HEK293 (cell line): ENCODE results near the gene ELAVL1.

Source experiments
- CTCF ChIA-PET: fragments of 350-600 bp; formaldehyde crosslinking; extraction: SDS; loops from one replicate; lab custom pipeline; 2021; ENCODE audit warnings: antibody characterized with exemption; lab: Yijun Ruan, JAX
- POLR2A ChIA-PET: fragments of 300-600 bp; formaldehyde crosslinking; extraction: SDS; loops from one replicate; lab custom pipeline; 2020; ENCODE audit warnings: antibody characterized with exemption, inconsistent platforms; lab: Yijun Ruan, JAX
- H3K27ac ChIP-seq: fragments of 200-500 bp; sonication (Bioruptor generic); 2 replicates; pipeline ENCODE4 v1.5.1; 2014; ENCODE audit warnings: low read depth, low read length, control low read depth, inconsistent platforms; ENCODE audit errors: extremely low read depth
- H3K36me3 ChIP-seq, 2 experiments: fragments of 200-500 bp in 1 of 2; sonication (Bioruptor generic) in 1 of 2; 1 replicate in 1 of 2; 2 replicates in 1 of 2; pipeline ENCODE4 v1.5.1; 2014 to 2017; ENCODE audit warnings: inconsistent platforms in 2 of 2, low read length in 2 of 2; ENCODE audit not compliant: control insufficient read depth in 2 of 2, insufficient read depth in 1 of 2
- H3K4me1 ChIP-seq: fragments of 200-500 bp; sonication (Bioruptor generic); 2 replicates; pipeline ENCODE4 v1.5.1; 2014; ENCODE audit warnings: mild to moderate bottlenecking, low read length, inconsistent platforms; ENCODE audit not compliant: control insufficient read depth, insufficient read depth
- H3K4me3 ChIP-seq: 2 replicates; pipeline ENCODE4 v1.5.1; 2011; ENCODE audit warnings: low read depth, mild to moderate bottlenecking, control low read depth, low read length, moderate library complexity
- H3K9me3 ChIP-seq: fragments of 200-500 bp; sonication (Bioruptor generic); 2 replicates; pipeline ENCODE4 v1.5.1; 2014; ENCODE audit warnings: low read depth, low read length, inconsistent platforms; ENCODE audit not compliant: control insufficient read depth, insufficient read depth
- FEZF1 ChIP-seq: fragments of 450-650 bp; formaldehyde crosslinking; IDR thresholded peaks from 2 replicates; pipeline ENCODE4 v1.5.1; 2016; ENCODE audit warnings: missing biosample characterization, missing genetic modification characterization
- GLIS1 ChIP-seq: fragments of 450-650 bp; formaldehyde crosslinking; IDR thresholded peaks from 2 replicates; pipeline ENCODE4 v1.5.1; 2016; ENCODE audit warnings: missing biosample characterization, missing genetic modification characterization
- HOXD13 ChIP-seq: sonication (generic); formaldehyde crosslinking; IDR thresholded peaks from 2 replicates; pipeline ENCODE4 v1.8.0; 2022; ENCODE audit warnings: missing genetic modification reagents, borderline replicate concordance
- WT1 ChIP-seq: fragments of 450-650 bp; formaldehyde crosslinking; IDR thresholded peaks from 2 replicates; pipeline ENCODE4 v1.5.1; 2016; ENCODE audit warnings: missing biosample characterization, missing genetic modification characterization
- ZBTB7A ChIP-seq: fragments of 450-650 bp; formaldehyde crosslinking; IDR thresholded peaks from 2 replicates; pipeline ENCODE4 v1.5.1; 2016; ENCODE audit warnings: low read depth, missing biosample characterization, missing genetic modification characterization
- ZNF114 ChIP-seq: fragments of 450-650 bp; formaldehyde crosslinking; IDR thresholded peaks from 2 replicates; pipeline ENCODE4 v1.5.0; 2017; ENCODE audit warnings: missing biosample characterization, missing genetic modification characterization
- ZNF133 ChIP-seq: fragments of 450-650 bp; formaldehyde crosslinking; IDR thresholded peaks from 2 replicates; pipeline ENCODE4 v1.5.1; 2016; ENCODE audit warnings: missing biosample characterization, missing genetic modification characterization
- ZNF148 ChIP-seq: fragments of 450-650 bp; formaldehyde crosslinking; IDR thresholded peaks from 2 replicates; pipeline ENCODE4 v1.5.0; 2017; ENCODE audit warnings: missing biosample characterization, missing genetic modification characterization, borderline replicate concordance
- ZNF280C ChIP-seq: fragments of 450-650 bp; formaldehyde crosslinking; IDR thresholded peaks from 2 replicates; pipeline ENCODE4 v1.5.1; 2016; ENCODE audit warnings: missing biosample characterization, missing genetic modification characterization
- ZNF302 ChIP-seq: fragments of 450-650 bp; formaldehyde crosslinking; IDR thresholded peaks from 2 replicates; pipeline ENCODE4 v1.5.1; 2016; ENCODE audit warnings: missing biosample characterization, missing genetic modification characterization, low read depth
- ZNF350 ChIP-seq: fragments of 450-650 bp; formaldehyde crosslinking; IDR thresholded peaks from 2 replicates; pipeline ENCODE4 v1.5.0; 2017; ENCODE audit warnings: missing biosample characterization, mild to moderate bottlenecking, missing genetic modification characterization
- ZNF362 ChIP-seq: fragments of 450-650 bp; formaldehyde crosslinking; IDR thresholded peaks from 2 replicates; pipeline ENCODE4 v1.5.1; 2016; ENCODE audit warnings: missing biosample characterization, missing genetic modification characterization
- ZNF366 ChIP-seq: fragments of 450-650 bp; formaldehyde crosslinking; conservative IDR thresholded peaks from 2 replicates; pipeline ENCODE4 v1.5.1; 2016; ENCODE audit warnings: missing biosample characterization, missing genetic modification characterization
- ZNF600 ChIP-seq: fragments of 450-650 bp; formaldehyde crosslinking; IDR thresholded peaks from 2 replicates; pipeline ENCODE4 v1.5.1; 2016; ENCODE audit warnings: missing biosample characterization, missing genetic modification characterization
- ZNF658 ChIP-seq: fragments of 450-650 bp; formaldehyde crosslinking; IDR thresholded peaks from 2 replicates; pipeline ENCODE4; 2016; ENCODE audit warnings: missing biosample characterization, missing genetic modification characterization
- TF ChIP-seq, protein P1 (sequence below): fragments of 450-650 bp; formaldehyde crosslinking; IDR thresholded peaks from 2 replicates; pipeline ENCODE4; 2016; ENCODE audit warnings: missing biosample characterization, missing genetic modification characterization
- TF ChIP-seq, protein P2 (sequence below): fragments of 450-650 bp; IDR thresholded peaks from 2 replicates; pipeline ENCODE4 v1.5.1; 2018; ENCODE audit warnings: missing biosample characterization, missing genetic modification characterization
- TF ChIP-seq, protein P3 (sequence below): IDR thresholded peaks from 2 replicates; pipeline ENCODE4 v1.6.1; 2011; ENCODE audit warnings: mild to moderate bottlenecking, low read depth, low read length, borderline replicate concordance

The ELAVL1 gene

DNA sequence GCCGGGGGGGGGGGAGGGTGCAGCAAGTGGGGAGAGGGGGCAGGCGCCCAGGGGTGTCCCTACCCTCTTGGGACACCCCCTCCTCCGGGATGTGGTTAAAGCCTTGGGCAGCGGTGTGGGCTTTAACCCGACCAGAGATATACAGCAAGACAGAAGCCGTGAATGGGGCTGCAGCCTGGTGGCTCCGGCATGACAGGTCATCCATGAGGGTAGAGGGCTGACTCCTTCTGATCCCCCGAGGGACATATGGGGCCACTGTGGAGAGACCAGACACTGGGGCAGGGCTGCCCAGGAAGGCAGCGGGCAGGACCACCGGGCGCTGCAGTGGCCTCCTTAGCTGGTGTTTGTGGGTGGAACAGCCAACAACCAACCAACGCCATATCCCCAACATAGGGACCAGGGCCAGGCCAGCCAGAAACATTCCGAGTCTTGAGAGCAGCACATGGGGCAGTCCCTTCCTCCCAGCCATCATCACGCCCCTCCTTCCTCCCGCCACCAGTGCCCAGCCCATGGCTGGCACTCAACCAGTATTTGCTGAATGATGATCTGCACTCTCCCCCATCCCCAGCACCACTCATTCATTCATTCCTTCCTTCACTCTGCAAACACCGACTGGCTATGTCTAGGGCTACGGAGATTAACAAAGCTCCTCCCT is 18.2 kb downstream of the ELAVL1 start (continued):
- TF ChIP-seq ZNF362 (tag by site-specific recombination) (no peak), ZNF280C (no peak), ZNF114 (tag by site-specific recombination) (no peak), ZBTB7A (tag by site-specific recombination) (no peak), FEZF1 (tag by site-specific recombination) (no peak)
- TF ChIP-seq, protein P1, sequence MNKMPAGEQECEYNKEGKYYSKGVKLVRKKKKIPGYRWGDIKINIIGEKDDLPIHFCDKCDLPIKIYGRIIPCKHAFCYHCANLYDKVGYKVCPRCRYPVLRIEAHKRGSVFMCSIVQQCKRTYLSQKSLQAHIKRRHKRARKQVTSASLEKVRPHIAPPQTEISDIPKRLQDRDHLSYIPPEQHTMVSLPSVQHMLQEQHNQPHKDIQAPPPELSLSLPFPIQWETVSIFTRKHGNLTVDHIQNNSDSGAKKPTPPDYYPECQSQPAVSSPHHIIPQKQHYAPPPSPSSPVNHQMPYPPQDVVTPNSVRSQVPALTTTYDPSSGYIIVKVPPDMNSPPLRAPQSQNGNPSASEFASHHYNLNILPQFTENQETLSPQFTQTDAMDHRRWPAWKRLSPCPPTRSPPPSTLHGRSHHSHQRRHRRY: no peak

GRCh38 chr19:7986321-7987113 is 18.9 kb downstream of the ELAVL1 start:
- TF ChIP-seq, protein P2, sequence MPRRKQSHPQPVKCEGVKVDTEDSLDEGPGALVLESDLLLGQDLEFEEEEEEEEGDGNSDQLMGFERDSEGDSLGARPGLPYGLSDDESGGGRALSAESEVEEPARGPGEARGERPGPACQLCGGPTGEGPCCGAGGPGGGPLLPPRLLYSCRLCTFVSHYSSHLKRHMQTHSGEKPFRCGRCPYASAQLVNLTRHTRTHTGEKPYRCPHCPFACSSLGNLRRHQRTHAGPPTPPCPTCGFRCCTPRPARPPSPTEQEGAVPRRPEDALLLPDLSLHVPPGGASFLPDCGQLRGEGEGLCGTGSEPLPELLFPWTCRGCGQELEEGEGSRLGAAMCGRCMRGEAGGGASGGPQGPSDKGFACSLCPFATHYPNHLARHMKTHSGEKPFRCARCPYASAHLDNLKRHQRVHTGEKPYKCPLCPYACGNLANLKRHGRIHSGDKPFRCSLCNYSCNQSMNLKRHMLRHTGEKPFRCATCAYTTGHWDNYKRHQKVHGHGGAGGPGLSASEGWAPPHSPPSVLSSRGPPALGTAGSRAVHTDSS (tag by site-specific recombination): 0 out of 2 replicates have a peak, but pooled peaks have one; percentile 59
- TF ChIP-seq HOXD13 (CRISPR knock-in tag) (no peak), ZNF658 (tag by site-specific recombination) (no peak), GLIS1 (tag by site-specific recombination) (no peak)
- Histone ChIP-seq H3K27ac (no peak overlapping the region), H3K9me3 (no peaks in the 10 kb centered on the region), H3K4me3 (no peak overlapping the region), H3K36me3 (peaks cover 21 to 98% of the 10 kb centered on the region in 2 experiments), H3K4me1 (no peaks in the 10 kb centered on the region)
- POLR2A ChIA-PET: no interaction called here
- CTCF ChIA-PET: no interaction called here

- no peak overlapping the region for H3K27ac ChIP-seq
- ChIA-PET POLR2A (no interaction called here), CTCF (interaction anchor here (0.5 to 1.3 kb wide), 2 partner anchors 17 to 270 kb away, joined by 3 to 7 read pairs; no protein-coding TSS in a partner anchor)
- no peaks in the 10 kb centered on the region for H3K9me3 ChIP-seq
- no peaks in the 10 kb centered on the region for H3K4me1 ChIP-seq
- H3K36me3 ChIP-seq: peaks cover 20 to 97% of the 10 kb centered on the region in 2 experiments
- H3K4me3 ChIP-seq: no peak overlapping the region
- TF ChIP-seq HOXD13 (CRISPR knock-in tag): no peak
- TF ChIP-seq ZNF302 (tag by site-specific recombination): no peak
- no peak for TF ChIP-seq ZNF658 (tag by site-specific recombination)
- no peak for TF ChIP-seq ZNF350
- TF ChIP-seq, protein P2 (tag by site-specific recombination): no peak
- TF ChIP-seq, protein P3, sequence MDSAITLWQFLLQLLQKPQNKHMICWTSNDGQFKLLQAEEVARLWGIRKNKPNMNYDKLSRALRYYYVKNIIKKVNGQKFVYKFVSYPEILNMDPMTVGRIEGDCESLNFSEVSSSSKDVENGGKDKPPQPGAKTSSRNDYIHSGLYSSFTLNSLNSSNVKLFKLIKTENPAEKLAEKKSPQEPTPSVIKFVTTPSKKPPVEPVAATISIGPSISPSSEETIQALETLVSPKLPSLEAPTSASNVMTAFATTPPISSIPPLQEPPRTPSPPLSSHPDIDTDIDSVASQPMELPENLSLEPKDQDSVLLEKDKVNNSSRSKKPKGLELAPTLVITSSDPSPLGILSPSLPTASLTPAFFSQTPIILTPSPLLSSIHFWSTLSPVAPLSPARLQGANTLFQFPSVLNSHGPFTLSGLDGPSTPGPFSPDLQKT: no peak
- no peak for TF ChIP-seq ZNF133 (tag by site-specific recombination)
- TF ChIP-seq WT1 (tag by site-specific recombination): no peak
- TF ChIP-seq ZNF366 (tag by site-specific recombination): no peak
- TF ChIP-seq ZNF600 (tag by site-specific recombination): no peak
- TF ChIP-seq ZNF148 (tag by site-specific recombination): no peak
These were observed 19.9 kb downstream of the ELAVL1 start for GRCh38 chr19:7985481-7985911.
